ENCODE results near the gene TBC1D10B.

The TBC1D10B gene

DNA sequence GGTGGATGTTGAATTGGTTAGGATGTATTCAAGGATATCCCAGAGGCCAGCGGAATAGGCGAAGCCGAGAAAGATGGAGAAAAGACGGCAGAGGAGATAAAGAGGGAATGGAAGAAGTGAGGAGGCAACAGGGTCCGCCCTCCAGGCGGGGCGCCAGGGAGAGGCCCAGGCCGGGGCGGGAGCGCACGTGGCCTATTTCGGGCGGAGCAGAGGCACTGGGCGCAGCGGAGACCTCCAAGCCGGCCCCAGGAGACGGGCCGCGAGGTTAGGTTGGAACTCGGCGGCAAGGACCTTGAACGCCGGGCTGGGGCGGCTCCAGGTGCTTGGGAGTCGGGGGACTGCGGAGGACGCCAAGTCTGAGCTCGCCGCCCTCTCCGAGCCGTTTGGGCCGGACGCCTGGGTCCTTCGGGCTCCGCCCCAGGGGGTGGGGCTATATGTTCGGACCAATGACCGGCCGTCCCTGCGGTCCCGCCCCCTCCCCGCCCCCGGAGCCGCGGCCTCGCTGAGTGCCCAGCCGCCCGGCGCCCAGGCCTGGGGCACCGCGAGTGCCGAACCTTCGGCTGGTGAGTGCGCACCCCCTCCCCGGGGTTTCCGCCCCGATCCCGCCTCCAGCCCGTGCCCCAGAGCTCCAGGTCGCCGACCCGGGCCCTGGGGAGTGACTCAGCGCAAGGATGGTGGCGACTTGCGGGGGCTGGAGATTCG, 37.0 kb upstream of the TBC1D10B start, which contains the start of gene ZNF771 (continued):
- TF ChIP-seq HOXD13 (CRISPR knock-in tag; IDR thresholded peaks at IDR 0.05; ENCODE audit: borderline replicate concordance) (0 out of 2 replicates have a peak, but pooled peaks have one; percentile 40), ZBTB8A (tag by site-specific recombination; IDR thresholded peaks at IDR 0.05) (peak; percentile 100), ZIC2 (tag by site-specific recombination; IDR thresholded peaks at IDR 0.05) (peak; percentile 57)
- TF ChIP-seq, protein P1, sequence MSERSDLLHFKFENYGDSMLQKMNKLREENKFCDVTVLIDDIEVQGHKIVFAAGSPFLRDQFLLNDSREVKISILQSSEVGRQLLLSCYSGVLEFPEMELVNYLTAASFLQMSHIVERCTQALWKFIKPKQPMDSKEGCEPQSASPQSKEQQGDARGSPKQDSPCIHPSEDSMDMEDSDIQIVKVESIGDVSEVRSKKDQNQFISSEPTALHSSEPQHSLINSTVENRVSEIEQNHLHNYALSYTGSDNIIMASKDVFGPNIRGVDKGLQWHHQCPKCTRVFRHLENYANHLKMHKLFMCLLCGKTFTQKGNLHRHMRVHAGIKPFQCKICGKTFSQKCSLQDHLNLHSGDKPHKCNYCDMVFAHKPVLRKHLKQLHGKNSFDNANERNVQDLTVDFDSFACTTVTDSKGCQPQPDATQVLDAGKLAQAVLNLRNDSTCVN (tag by site-specific recombination; optimal IDR thresholded peaks at IDR 0.05) = peak; percentile 92
- TF ChIP-seq, protein P2, sequence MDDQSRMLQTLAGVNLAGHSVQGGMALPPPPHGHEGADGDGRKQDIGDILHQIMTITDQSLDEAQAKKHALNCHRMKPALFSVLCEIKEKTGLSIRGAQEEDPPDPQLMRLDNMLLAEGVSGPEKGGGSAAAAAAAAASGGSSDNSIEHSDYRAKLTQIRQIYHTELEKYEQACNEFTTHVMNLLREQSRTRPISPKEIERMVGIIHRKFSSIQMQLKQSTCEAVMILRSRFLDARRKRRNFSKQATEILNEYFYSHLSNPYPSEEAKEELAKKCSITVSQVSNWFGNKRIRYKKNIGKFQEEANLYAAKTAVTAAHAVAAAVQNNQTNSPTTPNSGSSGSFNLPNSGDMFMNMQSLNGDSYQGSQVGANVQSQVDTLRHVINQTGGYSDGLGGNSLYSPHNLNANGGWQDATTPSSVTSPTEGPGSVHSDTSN (CRISPR knock-in tag; IDR thresholded peaks at IDR 0.05) = 0 out of 2 replicates have a peak, but pooled peaks have one; percentile 34

DNA sequence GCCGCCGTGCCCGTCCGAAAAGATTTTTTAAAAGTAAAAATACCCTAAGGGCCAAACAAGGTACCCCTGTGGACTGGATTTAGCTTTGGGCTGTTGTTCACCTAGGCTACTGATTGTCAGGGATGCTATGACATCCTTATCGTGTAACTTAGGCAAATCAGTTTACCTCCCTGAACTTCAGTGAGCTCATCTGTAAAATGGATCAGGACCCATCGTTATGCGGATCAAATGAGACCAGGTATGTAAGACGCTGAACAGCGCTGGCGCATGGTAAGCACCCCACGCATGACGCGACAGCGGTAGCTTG, 36.5 kb upstream of the TBC1D10B start:
- ChIA-PET CTCF (interaction anchor here (1.0 to 2.5 kb wide), 4 partner anchors 23 to 315 kb away, joined by 3 to 11 read pairs (median 8); partner anchors contain the start of genes DCTPP1 and TBX6), POLR2A (interaction anchor here (1.0 to 5.9 kb wide), 18 partner anchors 7 to 314 kb away, joined by 3 to 64 read pairs (median 6); partner anchors contain the start of genes CD2BP2, DCTPP1, FBRS and TBC1D10B)
- H3K27ac ChIP-seq (ENCODE audit: extremely low read depth, low read depth, low read length) = peak overlapping the region; percentile 92
- H3K36me3 ChIP-seq (ENCODE audit: control insufficient read depth in 2 of 2, insufficient read depth in 1 of 2, low read length in 2 of 2) = peaks cover 0 to 26% of the 10 kb centered on the region in 2 experiments; a peak in 2 of 3 replicates
- H3K9me3 ChIP-seq (ENCODE audit: control insufficient read depth, insufficient read depth, low read depth, low read length) = no peaks in the 10 kb centered on the region
- H3K4me3 ChIP-seq (ENCODE audit: low read depth, low read length) = peak overlapping the region; percentile 82
- peaks cover 5% of the 10 kb centered on the region; the same call in 1 of the 2 replicates for H3K4me1 ChIP-seq (ENCODE audit: control insufficient read depth, insufficient read depth, low read length)
- TF ChIP-seq SCRT2 (tag by site-specific recombination; IDR thresholded peaks at IDR 0.05) (no peak), ZNF221 (tag by site-specific recombination; IDR thresholded peaks at IDR 0.05; ENCODE audit: borderline replicate concordance) (no peak), TRIM28 (IDR thresholded peaks at IDR 0.05; ENCODE audit: borderline replicate concordance, low read length) (no peak), ZNF544 (tag by site-specific recombination; IDR thresholded peaks at IDR 0.05) (no peak), ZNF416 (tag by site-specific recombination; IDR thresholded peaks at IDR 0.05) (no peak), ZNF335 (tag by site-specific recombination; conservative IDR thresholded peaks at IDR 0.05) (no peak), MYNN (tag by site-specific recombination; IDR thresholded peaks at IDR 0.05; ENCODE audit: borderline replicate concordance) (no peak)
- TF ChIP-seq, protein P3, sequence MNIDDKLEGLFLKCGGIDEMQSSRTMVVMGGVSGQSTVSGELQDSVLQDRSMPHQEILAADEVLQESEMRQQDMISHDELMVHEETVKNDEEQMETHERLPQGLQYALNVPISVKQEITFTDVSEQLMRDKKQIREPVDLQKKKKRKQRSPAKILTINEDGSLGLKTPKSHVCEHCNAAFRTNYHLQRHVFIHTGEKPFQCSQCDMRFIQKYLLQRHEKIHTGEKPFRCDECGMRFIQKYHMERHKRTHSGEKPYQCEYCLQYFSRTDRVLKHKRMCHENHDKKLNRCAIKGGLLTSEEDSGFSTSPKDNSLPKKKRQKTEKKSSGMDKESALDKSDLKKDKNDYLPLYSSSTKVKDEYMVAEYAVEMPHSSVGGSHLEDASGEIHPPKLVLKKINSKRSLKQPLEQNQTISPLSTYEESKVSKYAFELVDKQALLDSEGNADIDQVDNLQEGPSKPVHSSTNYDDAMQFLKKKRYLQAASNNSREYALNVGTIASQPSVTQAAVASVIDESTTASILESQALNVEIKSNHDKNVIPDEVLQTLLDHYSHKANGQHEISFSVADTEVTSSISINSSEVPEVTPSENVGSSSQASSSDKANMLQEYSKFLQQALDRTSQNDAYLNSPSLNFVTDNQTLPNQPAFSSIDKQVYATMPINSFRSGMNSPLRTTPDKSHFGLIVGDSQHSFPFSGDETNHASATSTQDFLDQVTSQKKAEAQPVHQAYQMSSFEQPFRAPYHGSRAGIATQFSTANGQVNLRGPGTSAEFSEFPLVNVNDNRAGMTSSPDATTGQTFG (tag by site-specific recombination; IDR thresholded peaks at IDR 0.05; ENCODE audit: borderline replicate concordance) = no peak
- TF ChIP-seq, protein P4, sequence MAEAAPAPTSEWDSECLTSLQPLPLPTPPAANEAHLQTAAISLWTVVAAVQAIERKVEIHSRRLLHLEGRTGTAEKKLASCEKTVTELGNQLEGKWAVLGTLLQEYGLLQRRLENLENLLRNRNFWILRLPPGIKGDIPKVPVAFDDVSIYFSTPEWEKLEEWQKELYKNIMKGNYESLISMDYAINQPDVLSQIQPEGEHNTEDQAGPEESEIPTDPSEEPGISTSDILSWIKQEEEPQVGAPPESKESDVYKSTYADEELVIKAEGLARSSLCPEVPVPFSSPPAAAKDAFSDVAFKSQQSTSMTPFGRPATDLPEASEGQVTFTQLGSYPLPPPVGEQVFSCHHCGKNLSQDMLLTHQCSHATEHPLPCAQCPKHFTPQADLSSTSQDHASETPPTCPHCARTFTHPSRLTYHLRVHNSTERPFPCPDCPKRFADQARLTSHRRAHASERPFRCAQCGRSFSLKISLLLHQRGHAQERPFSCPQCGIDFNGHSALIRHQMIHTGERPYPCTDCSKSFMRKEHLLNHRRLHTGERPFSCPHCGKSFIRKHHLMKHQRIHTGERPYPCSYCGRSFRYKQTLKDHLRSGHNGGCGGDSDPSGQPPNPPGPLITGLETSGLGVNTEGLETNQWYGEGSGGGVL (tag by site-specific recombination; IDR thresholded peaks at IDR 0.05) = no peak
- TF ChIP-seq, protein P5, sequence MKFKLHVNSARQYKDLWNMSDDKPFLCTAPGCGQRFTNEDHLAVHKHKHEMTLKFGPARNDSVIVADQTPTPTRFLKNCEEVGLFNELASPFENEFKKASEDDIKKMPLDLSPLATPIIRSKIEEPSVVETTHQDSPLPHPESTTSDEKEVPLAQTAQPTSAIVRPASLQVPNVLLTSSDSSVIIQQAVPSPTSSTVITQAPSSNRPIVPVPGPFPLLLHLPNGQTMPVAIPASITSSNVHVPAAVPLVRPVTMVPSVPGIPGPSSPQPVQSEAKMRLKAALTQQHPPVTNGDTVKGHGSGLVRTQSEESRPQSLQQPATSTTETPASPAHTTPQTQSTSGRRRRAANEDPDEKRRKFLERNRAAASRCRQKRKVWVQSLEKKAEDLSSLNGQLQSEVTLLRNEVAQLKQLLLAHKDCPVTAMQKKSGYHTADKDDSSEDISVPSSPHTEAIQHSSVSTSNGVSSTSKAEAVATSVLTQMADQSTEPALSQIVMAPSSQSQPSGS (tag by site-specific recombination; IDR thresholded peaks at IDR 0.05; ENCODE audit: low read depth) = no peak
- TF ChIP-seq, protein P6, sequence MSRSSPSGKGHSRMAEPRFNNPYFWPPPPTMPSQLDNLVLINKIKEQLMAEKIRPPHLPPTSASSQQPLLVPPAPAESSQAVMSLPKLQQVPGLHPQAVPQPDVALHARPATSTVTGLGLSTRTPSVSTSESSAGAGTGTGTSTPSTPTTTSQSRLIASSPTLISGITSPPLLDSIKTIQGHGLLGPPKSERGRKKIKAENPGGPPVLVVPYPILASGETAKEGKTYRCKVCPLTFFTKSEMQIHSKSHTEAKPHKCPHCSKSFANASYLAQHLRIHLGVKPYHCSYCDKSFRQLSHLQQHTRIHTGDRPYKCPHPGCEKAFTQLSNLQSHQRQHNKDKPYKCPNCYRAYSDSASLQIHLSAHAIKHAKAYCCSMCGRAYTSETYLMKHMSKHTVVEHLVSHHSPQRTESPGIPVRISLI (tag by site-specific recombination; IDR thresholded peaks at IDR 0.05) = no peak
- TF ChIP-seq, protein P7, sequence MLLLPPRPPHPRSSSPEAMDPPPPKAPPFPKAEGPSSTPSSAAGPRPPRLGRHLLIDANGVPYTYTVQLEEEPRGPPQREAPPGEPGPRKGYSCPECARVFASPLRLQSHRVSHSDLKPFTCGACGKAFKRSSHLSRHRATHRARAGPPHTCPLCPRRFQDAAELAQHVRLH (tag by site-specific recombination; IDR thresholded peaks at IDR 0.05) = no peak
- TF ChIP-seq, protein P8, sequence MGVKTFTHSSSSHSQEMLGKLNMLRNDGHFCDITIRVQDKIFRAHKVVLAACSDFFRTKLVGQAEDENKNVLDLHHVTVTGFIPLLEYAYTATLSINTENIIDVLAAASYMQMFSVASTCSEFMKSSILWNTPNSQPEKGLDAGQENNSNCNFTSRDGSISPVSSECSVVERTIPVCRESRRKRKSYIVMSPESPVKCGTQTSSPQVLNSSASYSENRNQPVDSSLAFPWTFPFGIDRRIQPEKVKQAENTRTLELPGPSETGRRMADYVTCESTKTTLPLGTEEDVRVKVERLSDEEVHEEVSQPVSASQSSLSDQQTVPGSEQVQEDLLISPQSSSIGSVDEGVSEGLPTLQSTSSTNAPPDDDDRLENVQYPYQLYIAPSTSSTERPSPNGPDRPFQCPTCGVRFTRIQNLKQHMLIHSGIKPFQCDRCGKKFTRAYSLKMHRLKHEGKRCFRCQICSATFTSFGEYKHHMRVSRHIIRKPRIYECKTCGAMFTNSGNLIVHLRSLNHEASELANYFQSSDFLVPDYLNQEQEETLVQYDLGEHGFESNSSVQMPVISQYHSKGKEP (tag by site-specific recombination; IDR thresholded peaks at IDR 0.05) = no peak
- TF ChIP-seq, protein P9, sequence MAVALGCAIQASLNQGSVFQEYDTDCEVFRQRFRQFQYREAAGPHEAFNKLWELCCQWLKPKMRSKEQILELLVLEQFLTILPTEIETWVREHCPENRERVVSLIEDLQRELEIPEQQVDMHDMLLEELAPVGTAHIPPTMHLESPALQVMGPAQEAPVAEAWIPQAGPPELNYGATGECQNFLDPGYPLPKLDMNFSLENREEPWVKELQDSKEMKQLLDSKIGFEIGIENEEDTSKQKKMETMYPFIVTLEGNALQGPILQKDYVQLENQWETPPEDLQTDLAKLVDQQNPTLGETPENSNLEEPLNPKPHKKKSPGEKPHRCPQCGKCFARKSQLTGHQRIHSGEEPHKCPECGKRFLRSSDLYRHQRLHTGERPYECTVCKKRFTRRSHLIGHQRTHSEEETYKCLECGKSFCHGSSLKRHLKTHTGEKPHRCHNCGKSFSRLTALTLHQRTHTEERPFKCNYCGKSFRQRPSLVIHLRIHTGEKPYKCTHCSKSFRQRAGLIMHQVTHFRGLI (tag by site-specific recombination; IDR thresholded peaks at IDR 0.05) = no peak
